Suprapubic skin (tissue), 4 donors: ENCODE data around the gene DNAH10. TPM values are rescaled to one million over a fixed set of nuclear protein-coding genes. Genes with fewer than 3 reads are reported as not detected.

Experiments
- DNase-seq, 2 donors: peaks; one replicate each; pipeline ENCODE4 v3.0.0-alpha.2; 2019; ENCODE audit warnings: low spot score in 2 of 2
- H3K27ac ChIP-seq: fragments of 200-600 bp; sonication (generic); one replicate; pipeline ENCODE4 v1.5.1; 2019
- H3K27me3 ChIP-seq: fragments of 200-600 bp; sonication (generic); one replicate; pipeline ENCODE4 v1.5.1; 2019
- H3K36me3 ChIP-seq: fragments of 200-600 bp; sonication (generic); one replicate; pipeline ENCODE4 v1.5.1; 2019
- H3K4me1 ChIP-seq: fragments of 200-600 bp; sonication (generic); one replicate; pipeline ENCODE4 v1.5.1; 2019
- H3K4me3 ChIP-seq: fragments of 200-600 bp; sonication (generic); one replicate; pipeline ENCODE4 v1.5.1; 2019; ENCODE audit warnings: mild to moderate bottlenecking
- H3K9me3 ChIP-seq: fragments of 200-600 bp; sonication (generic); one replicate; pipeline ENCODE4 v1.5.1; 2019
- CTCF ChIP-seq, 2 donors: fragments of 200-600 bp in 1 of 2; fragments of 450-650 bp in 1 of 2; sonication (generic) in 1 of 2; IDR thresholded peaks; one replicate each; pipeline ENCODE4 v1.5.1; 2016 to 2019; ENCODE audit warnings: antibody characterized with exemption in 2 of 2, mild to moderate bottlenecking in 1 of 2, moderate library complexity in 1 of 2
- EP300 ChIP-seq: sonication (generic); formaldehyde crosslinking; IDR thresholded peaks from one replicate; pipeline ENCODE4 v1.6.1; 2017; ENCODE audit warnings: antibody characterized with exemption
- POLR2A ChIP-seq, 2 donors: fragments of 450-650 bp; IDR thresholded peaks; one replicate each; pipeline ENCODE4 v1.6.1; 2017; ENCODE audit warnings: antibody characterized with exemption in 2 of 2, mild to moderate bottlenecking in 2 of 2, moderate library complexity in 2 of 2
- POLR2AphosphoS5 ChIP-seq, 3 donors: sonication (generic); formaldehyde crosslinking; IDR thresholded peaks; one replicate each; pipeline ENCODE4 v1.6.1; 2017; ENCODE audit warnings: antibody characterized with exemption in 3 of 3
- WGBS: methylation state at CpG from one replicate; pipeline ENCODE4 v1.1.5; 2018; 5-methylcytosine and 5-hydroxymethylcytosine counted together
- total RNA-seq, 4 donors: library from RNA; depleted of rRNA; stranded (reverse); fragments of >200 nt; gene quantifications; one replicate each; pipeline ENCODE4 v1.1.0, GENCODE V29; 2016

Gene DNAH10
- total RNA-seq, 4 donors from 2014 or later, result 0.13 to 1.2 (median 0.19) TPM; not detected in 1

- Histone ChIP-seq H3K36me3 (peaks cover 55% of the 10 kb centered on the region), H3K9me3 (no peaks in the 10 kb centered on the region), H3K27me3 (no peaks in the 10 kb centered on the region), H3K4me1 (no peaks in the 10 kb centered on the region), H3K4me3 (no peak overlapping the region), H3K27ac (no peak overlapping the region)
- TF ChIP-seq CTCF (IDR thresholded peaks at IDR 0.05) (no peak), POLR2A (IDR thresholded peaks at IDR 0.05) (no peak), EP300 (no peak)
- WGBS, result 86% methylated on average over 16 of the region's 16 CpGs
- no peak for DNase-seq
Observed at GRCh38 chr12:123937707-123938591, 175.8 kb downstream of the DNAH10 start.

- no peak for DNase-seq
- Histone ChIP-seq H3K27ac (no peak overlapping the region), H3K9me3 (no peaks in the 10 kb centered on the region), H3K27me3 (no peaks in the 10 kb centered on the region), H3K36me3 (peaks cover 64% of the 10 kb centered on the region), H3K4me1 (no peaks in the 10 kb centered on the region), H3K4me3 (no peak overlapping the region)
- TF ChIP-seq CTCF (IDR thresholded peaks at IDR 0.05), result no peak
- no peak for TF ChIP-seq POLR2AphosphoS5 (IDR thresholded peaks at IDR 0.05)
- no peak for TF ChIP-seq POLR2A (IDR thresholded peaks at IDR 0.05)
- 89% methylated on average over 16 of the region's 16 CpGs for WGBS
Observed at GRCh38 chr12:123938679-123939480, 176.8 kb downstream of the DNAH10 start.

GRCh38 chr12:123939716-123940626 is 177.9 kb downstream of the DNAH10 start:
- no peaks in the 10 kb centered on the region for H3K4me1 ChIP-seq
- no peak overlapping the region for H3K4me3 ChIP-seq
- TF ChIP-seq POLR2A (IDR thresholded peaks at IDR 0.05) (no peak), POLR2AphosphoS5 (IDR thresholded peaks at IDR 0.05) (no peak), EP300 (no peak), CTCF (IDR thresholded peaks at IDR 0.05) (no peak)
- H3K9me3 ChIP-seq, result no peaks in the 10 kb centered on the region
- 91% methylated on average over 10 of the region's 16 CpGs for WGBS
- no peak overlapping the region for H3K27ac ChIP-seq
- H3K27me3 ChIP-seq, result no peaks in the 10 kb centered on the region
- DNase-seq, result no peak
- H3K36me3 ChIP-seq, result peaks cover 72% of the 10 kb centered on the region

GRCh38 chr12:123940627-123940966 is 178.5 kb downstream of the DNAH10 start:
- Histone ChIP-seq H3K4me1 (no peaks in the 10 kb centered on the region), H3K36me3 (peaks cover 74% of the 10 kb centered on the region), H3K27me3 (no peaks in the 10 kb centered on the region), H3K4me3 (no peak overlapping the region), H3K27ac (no peak overlapping the region), H3K9me3 (no peaks in the 10 kb centered on the region)
- TF ChIP-seq EP300 (no peak), POLR2A (IDR thresholded peaks at IDR 0.05) (no peak), CTCF (IDR thresholded peaks at IDR 0.05) (no peak), POLR2AphosphoS5 (IDR thresholded peaks at IDR 0.05) (no peak)
- 95% methylated on average over 9 of the region's 9 CpGs for WGBS
- DNase-seq, result no peak
